ENCODE measurements around the gene NEDD9.

Gene NEDD9

GRCh38 chr6:11245381-11246256 lies 13.2 kb upstream of the NEDD9 start:
- Histone ChIP-seq H3K27me3 (ENCODE audit: control insufficient read depth, low read length) (no peaks in the 10 kb centered on the region), H3K9me2 (replicated peaks; ENCODE audit: control insufficient read depth, low read length) (no peaks in the 10 kb centered on the region), H3K4me3 (ENCODE audit: low read length) (no peak overlapping the region), H3K4me1 (ENCODE audit: control insufficient read depth, low read length) (no peaks in the 10 kb centered on the region), H3F3A (ENCODE audit: control insufficient read depth, insufficient read depth) (no peaks in the 10 kb centered on the region), H3K9me3 (ENCODE audit: control insufficient read depth, insufficient read depth, low read length) (no peaks in the 10 kb centered on the region), H3K27ac (ENCODE audit: low read depth, low read length) (no peak overlapping the region), H3K36me3 (ENCODE audit: control insufficient read depth, low read length) (no peaks in the 10 kb centered on the region), H4K20me1 (ENCODE audit: control insufficient read depth, insufficient read depth, low read depth, low read length) (no peaks in the 10 kb centered on the region), H3K79me2 (ENCODE audit: control insufficient read depth, low read length) (no peaks in the 10 kb centered on the region), H3K4me2 (ENCODE audit: low read length) (no peak overlapping the region)
- TF ChIP-seq EZH2phosphoT487 (IDR thresholded peaks at IDR 0.05; ENCODE audit: borderline replicate concordance, low read length): no peak
- TF ChIP-seq, protein P1, sequence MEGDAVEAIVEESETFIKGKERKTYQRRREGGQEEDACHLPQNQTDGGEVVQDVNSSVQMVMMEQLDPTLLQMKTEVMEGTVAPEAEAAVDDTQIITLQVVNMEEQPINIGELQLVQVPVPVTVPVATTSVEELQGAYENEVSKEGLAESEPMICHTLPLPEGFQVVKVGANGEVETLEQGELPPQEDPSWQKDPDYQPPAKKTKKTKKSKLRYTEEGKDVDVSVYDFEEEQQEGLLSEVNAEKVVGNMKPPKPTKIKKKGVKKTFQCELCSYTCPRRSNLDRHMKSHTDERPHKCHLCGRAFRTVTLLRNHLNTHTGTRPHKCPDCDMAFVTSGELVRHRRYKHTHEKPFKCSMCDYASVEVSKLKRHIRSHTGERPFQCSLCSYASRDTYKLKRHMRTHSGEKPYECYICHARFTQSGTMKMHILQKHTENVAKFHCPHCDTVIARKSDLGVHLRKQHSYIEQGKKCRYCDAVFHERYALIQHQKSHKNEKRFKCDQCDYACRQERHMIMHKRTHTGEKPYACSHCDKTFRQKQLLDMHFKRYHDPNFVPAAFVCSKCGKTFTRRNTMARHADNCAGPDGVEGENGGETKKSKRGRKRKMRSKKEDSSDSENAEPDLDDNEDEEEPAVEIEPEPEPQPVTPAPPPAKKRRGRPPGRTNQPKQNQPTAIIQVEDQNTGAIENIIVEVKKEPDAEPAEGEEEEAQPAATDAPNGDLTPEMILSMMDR (IDR thresholded peaks at IDR 0.05; ENCODE audit: low read depth, low read length, poor library complexity, severe bottlenecking): no peak

GRCh38 chr6:11244387-11245126 lies 12.1 kb upstream of the NEDD9 start:
- H3K9me3 ChIP-seq (ENCODE audit: control insufficient read depth, insufficient read depth, low read length): no peaks in the 10 kb centered on the region
- H3K79me2 ChIP-seq (ENCODE audit: control insufficient read depth, low read length): no peaks in the 10 kb centered on the region
- TF ChIP-seq, protein P1 (IDR thresholded peaks at IDR 0.05; ENCODE audit: low read depth, low read length, poor library complexity, severe bottlenecking): no peak
- no peak for TF ChIP-seq EZH2phosphoT487 (IDR thresholded peaks at IDR 0.05; ENCODE audit: borderline replicate concordance, low read length)
- no peak overlapping the region for H3K27ac ChIP-seq (ENCODE audit: low read depth, low read length)
- H3K4me2 ChIP-seq (ENCODE audit: low read length): no peak overlapping the region
- no peaks in the 10 kb centered on the region for H3K4me1 ChIP-seq (ENCODE audit: control insufficient read depth, low read length)
- H3K4me3 ChIP-seq (ENCODE audit: low read length): no peak overlapping the region
- no peaks in the 10 kb centered on the region for H3F3A ChIP-seq (ENCODE audit: control insufficient read depth, insufficient read depth)
- H3K36me3 ChIP-seq (ENCODE audit: control insufficient read depth, low read length): no peaks in the 10 kb centered on the region
- H4K20me1 ChIP-seq (ENCODE audit: control insufficient read depth, insufficient read depth, low read depth, low read length): no peaks in the 10 kb centered on the region
- no peaks in the 10 kb centered on the region for H3K9me2 ChIP-seq (replicated peaks; ENCODE audit: control insufficient read depth, low read length)
- H3K27me3 ChIP-seq (ENCODE audit: control insufficient read depth, low read length): no peaks in the 10 kb centered on the region

- Histone ChIP-seq H3K9me3 (ENCODE audit: control insufficient read depth, insufficient read depth, low read length) (no peaks in the 10 kb centered on the region), H3K27me3 (ENCODE audit: control insufficient read depth, low read length) (no peaks in the 10 kb centered on the region), H3K36me3 (ENCODE audit: control insufficient read depth, low read length) (no peaks in the 10 kb centered on the region), H3K4me3 (ENCODE audit: low read length) (no peak overlapping the region), H3K4me2 (ENCODE audit: low read length) (no peak overlapping the region), H3K79me2 (ENCODE audit: control insufficient read depth, low read length) (no peaks in the 10 kb centered on the region), H3F3A (ENCODE audit: control insufficient read depth, insufficient read depth) (no peaks in the 10 kb centered on the region), H4K20me1 (ENCODE audit: control insufficient read depth, insufficient read depth, low read depth, low read length) (no peaks in the 10 kb centered on the region), H3K4me1 (ENCODE audit: control insufficient read depth, low read length) (no peaks in the 10 kb centered on the region), H3K9me2 (replicated peaks; ENCODE audit: control insufficient read depth, low read length) (no peaks in the 10 kb centered on the region), H3K27ac (ENCODE audit: low read depth, low read length) (no peak overlapping the region)
- no peak for TF ChIP-seq EZH2phosphoT487 (IDR thresholded peaks at IDR 0.05; ENCODE audit: borderline replicate concordance, low read length)
- TF ChIP-seq, protein P1 (IDR thresholded peaks at IDR 0.05; ENCODE audit: low read depth, low read length, poor library complexity, severe bottlenecking): no peak
These were observed 11.4 kb upstream of the NEDD9 start for GRCh38 chr6:11243861-11244260.
